ENCODE results near the gene ABCF2. TPM values are rescaled to one million over a fixed set of nuclear protein-coding genes. Genes with fewer than 3 reads are reported as not detected.

Gene ABCF2
- total RNA-seq, 1 experiment from 2014 or later, result 63.7 TPM

DNA sequence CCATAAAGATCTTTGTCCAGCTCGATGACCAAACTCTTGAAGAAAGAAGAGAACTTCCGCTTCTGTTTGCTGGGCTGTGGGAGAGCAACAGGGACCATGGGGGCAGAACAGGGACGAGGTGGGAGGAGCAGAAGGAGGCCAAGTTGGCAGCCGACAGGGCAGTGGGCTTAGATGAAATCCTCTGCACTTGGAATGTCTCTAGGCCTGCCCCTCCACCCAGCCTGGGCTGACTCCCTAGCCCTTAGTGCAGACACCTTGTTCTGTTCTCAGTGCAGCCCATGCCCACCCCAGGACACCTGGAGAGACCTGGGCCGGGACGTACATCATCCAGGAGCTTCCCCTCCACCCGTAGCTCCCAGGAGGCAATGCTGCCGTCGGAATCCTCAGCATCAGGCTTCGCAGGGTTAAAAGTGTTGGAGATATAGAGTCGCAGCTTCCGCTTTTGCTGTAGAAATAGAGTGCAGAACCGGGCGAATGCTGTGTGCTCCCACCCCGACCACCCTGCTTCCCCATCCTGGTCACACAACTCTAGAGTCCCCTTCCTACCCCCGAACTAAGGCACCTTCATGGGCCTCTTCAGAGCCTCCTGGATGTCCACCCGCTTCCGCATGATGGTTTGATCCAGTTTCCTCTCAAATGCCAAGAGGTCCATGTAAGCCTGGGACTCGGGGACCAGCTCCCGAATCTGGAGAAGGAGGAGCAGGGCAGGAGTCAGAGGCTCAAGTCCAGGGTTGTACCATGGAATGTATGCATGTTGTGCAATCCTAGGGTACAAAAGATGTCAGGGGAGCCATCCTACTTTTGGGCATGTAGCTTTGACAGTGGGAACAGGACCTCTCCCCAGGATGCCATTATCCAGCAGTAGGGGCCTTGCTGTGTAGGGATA is 15.4 kb upstream of the ABCF2 start:
- BruUV-seq (replicated peaks), result no TSS peak
- Histone ChIP-seq H3K4me1 (ENCODE audit: control insufficient read depth in 1 of 2, insufficient read depth in 2 of 2, low read length in 2 of 2) (peaks cover 14 to 32% of the 10 kb centered on the region in 2 experiments), H3K79me2 (ENCODE audit: insufficient read depth, low read length) (no peaks in the 10 kb centered on the region), H3K27me3 (ENCODE audit: insufficient read depth, low read length) (no peaks in the 10 kb centered on the region), H3K9me3 (ENCODE audit: control insufficient read depth in 1 of 2, insufficient read depth in 1 of 2, low read depth in 1 of 2, low read length in 2 of 2) (no peaks in the 10 kb centered on the region), H4K20me1 (ENCODE audit: insufficient read depth) (no peaks in the 10 kb centered on the region), H3K4me2 (ENCODE audit: low read length) (no peak overlapping the region), H3K27ac (ENCODE audit: low read depth, low read length) (no peak overlapping the region), H3K36me3 (ENCODE audit: control insufficient read depth in 1 of 2, insufficient read depth in 2 of 2, low read length in 2 of 2) (peaks cover 9 to 24% of the 10 kb centered on the region in 2 experiments; a peak in 3 of 4 replicates), H3K9ac (ENCODE audit: low read length) (no peak overlapping the region), H2AFZ (ENCODE audit: low read depth, low read length, poor library complexity, severe bottlenecking) (no peak overlapping the region), H3K4me3 (replicated peaks in 1 of 2; ENCODE audit: low read depth in 1 of 2, low read length in 2 of 2) (no peak overlapping the region), H3K9me2 (ENCODE audit: insufficient read depth) (no peaks in the 10 kb centered on the region)
- intact Hi-C loops (cut with micrococcal nuclease), result loop anchor here (10.0 kb wide), 1 partner anchor 118 kb away; no protein-coding TSS in a partner anchor
- no peak for DNase-seq (ENCODE audit: low read depth, low spot score)
- RAD21 ChIA-PET (ENCODE audit: low non-redundant PET in 1 of 2, low total read pairs in 2 of 2, uncharacterized antibody in 2 of 2, unreplicated experiment in 2 of 2), result no interaction called here
- TF ChIP-seq POLR2AphosphoS5 (IDR thresholded peaks at IDR 0.05; ENCODE audit: low read depth, low read length), result peak; percentile 27
- TF ChIP-seq, protein P1, sequence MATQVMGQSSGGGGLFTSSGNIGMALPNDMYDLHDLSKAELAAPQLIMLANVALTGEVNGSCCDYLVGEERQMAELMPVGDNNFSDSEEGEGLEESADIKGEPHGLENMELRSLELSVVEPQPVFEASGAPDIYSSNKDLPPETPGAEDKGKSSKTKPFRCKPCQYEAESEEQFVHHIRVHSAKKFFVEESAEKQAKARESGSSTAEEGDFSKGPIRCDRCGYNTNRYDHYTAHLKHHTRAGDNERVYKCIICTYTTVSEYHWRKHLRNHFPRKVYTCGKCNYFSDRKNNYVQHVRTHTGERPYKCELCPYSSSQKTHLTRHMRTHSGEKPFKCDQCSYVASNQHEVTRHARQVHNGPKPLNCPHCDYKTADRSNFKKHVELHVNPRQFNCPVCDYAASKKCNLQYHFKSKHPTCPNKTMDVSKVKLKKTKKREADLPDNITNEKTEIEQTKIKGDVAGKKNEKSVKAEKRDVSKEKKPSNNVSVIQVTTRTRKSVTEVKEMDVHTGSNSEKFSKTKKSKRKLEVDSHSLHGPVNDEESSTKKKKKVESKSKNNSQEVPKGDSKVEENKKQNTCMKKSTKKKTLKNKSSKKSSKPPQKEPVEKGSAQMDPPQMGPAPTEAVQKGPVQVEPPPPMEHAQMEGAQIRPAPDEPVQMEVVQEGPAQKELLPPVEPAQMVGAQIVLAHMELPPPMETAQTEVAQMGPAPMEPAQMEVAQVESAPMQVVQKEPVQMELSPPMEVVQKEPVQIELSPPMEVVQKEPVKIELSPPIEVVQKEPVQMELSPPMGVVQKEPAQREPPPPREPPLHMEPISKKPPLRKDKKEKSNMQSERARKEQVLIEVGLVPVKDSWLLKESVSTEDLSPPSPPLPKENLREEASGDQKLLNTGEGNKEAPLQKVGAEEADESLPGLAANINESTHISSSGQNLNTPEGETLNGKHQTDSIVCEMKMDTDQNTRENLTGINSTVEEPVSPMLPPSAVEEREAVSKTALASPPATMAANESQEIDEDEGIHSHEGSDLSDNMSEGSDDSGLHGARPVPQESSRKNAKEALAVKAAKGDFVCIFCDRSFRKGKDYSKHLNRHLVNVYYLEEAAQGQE (IDR thresholded peaks at IDR 0.05; ENCODE audit: low read depth), result no peak
- POLR2A ChIA-PET, result no interaction called here
- ATAC-seq, result no peak
- CTCF ChIA-PET, result interaction anchor here (0.9 to 1.2 kb wide), 3 partner anchors 8 to 15 kb away, joined by 4 to 6 read pairs (median 5); no protein-coding TSS in a partner anchor

DNA sequence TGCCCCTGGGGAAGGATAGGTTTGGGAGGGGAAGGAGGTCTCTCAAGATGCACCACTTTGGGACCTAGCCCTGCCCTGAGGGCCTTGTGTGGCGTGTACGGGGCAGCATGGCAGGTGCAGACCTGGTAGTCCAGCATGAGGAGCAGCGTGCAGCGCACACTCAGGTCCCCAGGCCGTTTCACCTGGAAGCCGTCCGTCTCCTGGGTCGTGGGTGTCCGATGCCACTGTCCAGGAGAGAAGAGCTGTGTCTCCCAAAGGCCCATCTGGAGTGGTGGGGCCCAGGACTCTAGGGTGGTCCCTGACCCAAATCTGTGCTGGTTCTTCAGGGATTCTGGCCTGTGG is 14.7 kb upstream of the ABCF2 start:
- H3K4me2 ChIP-seq (ENCODE audit: low read length), result no peak overlapping the region
- no peaks in the 10 kb centered on the region for H3K9me3 ChIP-seq (ENCODE audit: control insufficient read depth in 1 of 2, insufficient read depth in 1 of 2, low read depth in 1 of 2, low read length in 2 of 2)
- no peak for ATAC-seq
- H4K20me1 ChIP-seq (ENCODE audit: insufficient read depth), result no peaks in the 10 kb centered on the region
- H3K27me3 ChIP-seq (ENCODE audit: insufficient read depth, low read length), result no peaks in the 10 kb centered on the region
- RAD21 ChIA-PET (ENCODE audit: low non-redundant PET in 1 of 2, low total read pairs in 2 of 2, uncharacterized antibody in 2 of 2, unreplicated experiment in 2 of 2), result no interaction called here
- CTCF ChIA-PET, result no interaction called here
- no peak overlapping the region for H2AFZ ChIP-seq (ENCODE audit: low read depth, low read length, poor library complexity, severe bottlenecking)
- no peak overlapping the region for H3K27ac ChIP-seq (ENCODE audit: low read depth, low read length)
- intact Hi-C loops (cut with micrococcal nuclease), result loop anchor here (10.0 kb wide), 1 partner anchor 117 kb away; no protein-coding TSS in a partner anchor
- H3K9me2 ChIP-seq (ENCODE audit: insufficient read depth), result no peaks in the 10 kb centered on the region
- peaks cover 7 to 26% of the 10 kb centered on the region in 2 experiments for H3K4me1 ChIP-seq (ENCODE audit: control insufficient read depth in 1 of 2, insufficient read depth in 2 of 2, low read length in 2 of 2)
- H3K79me2 ChIP-seq (ENCODE audit: insufficient read depth, low read length), result no peaks in the 10 kb centered on the region; the same call in 1 of the 2 replicates
- POLR2A ChIA-PET, result no interaction called here
- H3K36me3 ChIP-seq (ENCODE audit: control insufficient read depth in 1 of 2, insufficient read depth in 2 of 2, low read length in 2 of 2), result peaks cover 12 to 27% of the 10 kb centered on the region in 2 experiments; a peak in 3 of 4 replicates
- no peak overlapping the region for H3K4me3 ChIP-seq (replicated peaks in 1 of 2; ENCODE audit: low read depth in 1 of 2, low read length in 2 of 2)
- no peak overlapping the region for H3K9ac ChIP-seq (ENCODE audit: low read length)
- DNase-seq (ENCODE audit: low read depth, low spot score), result no peak
- BruUV-seq (replicated peaks), result no TSS peak
- TF ChIP-seq CEBPB (IDR thresholded peaks at IDR 0.05; ENCODE audit: low read depth), result no peak
- TF ChIP-seq, protein P2, sequence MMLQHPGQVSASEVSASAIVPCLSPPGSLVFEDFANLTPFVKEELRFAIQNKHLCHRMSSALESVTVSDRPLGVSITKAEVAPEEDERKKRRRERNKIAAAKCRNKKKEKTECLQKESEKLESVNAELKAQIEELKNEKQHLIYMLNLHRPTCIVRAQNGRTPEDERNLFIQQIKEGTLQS (IDR thresholded peaks at IDR 0.05), result no peak
- TF ChIP-seq ZFX (IDR thresholded peaks at IDR 0.05), result no peak
- TF ChIP-seq, protein P3, sequence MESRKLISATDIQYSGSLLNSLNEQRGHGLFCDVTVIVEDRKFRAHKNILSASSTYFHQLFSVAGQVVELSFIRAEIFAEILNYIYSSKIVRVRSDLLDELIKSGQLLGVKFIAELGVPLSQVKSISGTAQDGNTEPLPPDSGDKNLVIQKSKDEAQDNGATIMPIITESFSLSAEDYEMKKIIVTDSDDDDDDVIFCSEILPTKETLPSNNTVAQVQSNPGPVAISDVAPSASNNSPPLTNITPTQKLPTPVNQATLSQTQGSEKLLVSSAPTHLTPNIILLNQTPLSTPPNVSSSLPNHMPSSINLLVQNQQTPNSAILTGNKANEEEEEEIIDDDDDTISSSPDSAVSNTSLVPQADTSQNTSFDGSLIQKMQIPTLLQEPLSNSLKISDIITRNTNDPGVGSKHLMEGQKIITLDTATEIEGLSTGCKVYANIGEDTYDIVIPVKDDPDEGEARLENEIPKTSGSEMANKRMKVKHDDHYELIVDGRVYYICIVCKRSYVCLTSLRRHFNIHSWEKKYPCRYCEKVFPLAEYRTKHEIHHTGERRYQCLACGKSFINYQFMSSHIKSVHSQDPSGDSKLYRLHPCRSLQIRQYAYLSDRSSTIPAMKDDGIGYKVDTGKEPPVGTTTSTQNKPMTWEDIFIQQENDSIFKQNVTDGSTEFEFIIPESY (IDR thresholded peaks at IDR 0.05; ENCODE audit: extremely low read depth, insufficient replicate concordance, low read length), result no peak
- TF ChIP-seq EGR1 (IDR thresholded peaks at IDR 0.05; ENCODE audit: low read depth), result no peak
- TF ChIP-seq, protein P4, sequence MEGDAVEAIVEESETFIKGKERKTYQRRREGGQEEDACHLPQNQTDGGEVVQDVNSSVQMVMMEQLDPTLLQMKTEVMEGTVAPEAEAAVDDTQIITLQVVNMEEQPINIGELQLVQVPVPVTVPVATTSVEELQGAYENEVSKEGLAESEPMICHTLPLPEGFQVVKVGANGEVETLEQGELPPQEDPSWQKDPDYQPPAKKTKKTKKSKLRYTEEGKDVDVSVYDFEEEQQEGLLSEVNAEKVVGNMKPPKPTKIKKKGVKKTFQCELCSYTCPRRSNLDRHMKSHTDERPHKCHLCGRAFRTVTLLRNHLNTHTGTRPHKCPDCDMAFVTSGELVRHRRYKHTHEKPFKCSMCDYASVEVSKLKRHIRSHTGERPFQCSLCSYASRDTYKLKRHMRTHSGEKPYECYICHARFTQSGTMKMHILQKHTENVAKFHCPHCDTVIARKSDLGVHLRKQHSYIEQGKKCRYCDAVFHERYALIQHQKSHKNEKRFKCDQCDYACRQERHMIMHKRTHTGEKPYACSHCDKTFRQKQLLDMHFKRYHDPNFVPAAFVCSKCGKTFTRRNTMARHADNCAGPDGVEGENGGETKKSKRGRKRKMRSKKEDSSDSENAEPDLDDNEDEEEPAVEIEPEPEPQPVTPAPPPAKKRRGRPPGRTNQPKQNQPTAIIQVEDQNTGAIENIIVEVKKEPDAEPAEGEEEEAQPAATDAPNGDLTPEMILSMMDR (IDR thresholded peaks at IDR 0.05 in 2 of 3, conservative IDR thresholded peaks at IDR 0.05 in 1 of 3; ENCODE audit: borderline replicate concordance in 1 of 3, insufficient read depth in 1 of 3, low read depth in 2 of 3, low read length in 2 of 3), result no peak
- TF ChIP-seq POLR2A (IDR thresholded peaks at IDR 0.05; ENCODE audit: borderline replicate concordance, extremely low read depth, insufficient read depth, insufficient read length), result no peak
- no peak for TF ChIP-seq EZH2 (IDR thresholded peaks at IDR 0.05)
